PC-9 (cell line): ENCODE measurements around the gene EPHB2. TPM values are rescaled to one million over a fixed set of nuclear protein-coding genes. Genes with fewer than 3 reads are reported as not detected.

Source experiments
- BruUV-seq: library from RNA; stranded (reverse); fragments of 400-500 nt; replicated peaks from 2 replicates; lab custom pipeline; 2021; lab: Mats Ljungman, UMichigan
- CTCF ChIA-PET: fragments of 300-600 bp; sonication (Branson Sonifier 250); formaldehyde crosslinking; loops from one replicate; lab custom pipeline; 2022; ENCODE audit warnings: antibody characterized with exemption; lab: Charles Lee
- POLR2A ChIA-PET: fragments of 300-600 bp; sonication (Branson Sonifier 250); formaldehyde crosslinking; loops from one replicate; lab custom pipeline; 2022; ENCODE audit warnings: antibody characterized with exemption; ENCODE audit not compliant: unreplicated experiment; lab: Charles Lee
- DNase-seq, 2 experiments: peaks; one replicate each; pipeline versions ENCODE4 v3.0.0 to v3.0.0-alpha.2; 2015 to 2022; ENCODE audit warnings: mixed read lengths in 1 of 2
- H2AFZ ChIP-seq: fragments of 200-600 bp; sonication (generic); 2 replicates; pipeline ENCODE4 v1.8.1; 2017; ENCODE audit warnings: antibody characterized with exemption
- H3F3A ChIP-seq: fragments of 200-600 bp; sonication (generic); 2 replicates; pipeline ENCODE4 v1.8.1; 2017; ENCODE audit warnings: antibody characterized with exemption, mild to moderate bottlenecking, low read depth; ENCODE audit not compliant: insufficient read depth
- H3K27ac ChIP-seq: fragments of 200-600 bp; sonication (generic); 2 replicates; pipeline ENCODE4 v1.6.1; 2016; ENCODE audit warnings: mixed run types
- H3K27me3 ChIP-seq: fragments of 200-600 bp; sonication (generic); 2 replicates; pipeline ENCODE4 v1.6.1; 2016; ENCODE audit warnings: low read depth, mixed run types; ENCODE audit not compliant: insufficient read depth
- H3K36me3 ChIP-seq: fragments of 200-600 bp; sonication (generic); 2 replicates; pipeline ENCODE4 v1.6.1; 2016; ENCODE audit warnings: low read depth, mixed run types
- H3K4me1 ChIP-seq: fragments of 200-600 bp; sonication (generic); replicated peaks from 2 replicates; pipeline ENCODE4 v1.6.1; 2016; ENCODE audit warnings: mixed run types; ENCODE audit not compliant: insufficient read depth
- H3K4me2 ChIP-seq: fragments of 200-600 bp; sonication (generic); 2 replicates; pipeline ENCODE4 v1.6.1; 2017; ENCODE audit warnings: mixed run types
- H3K4me3 ChIP-seq: fragments of 200-600 bp; sonication (generic); 2 replicates; pipeline ENCODE4 v1.6.1; 2016; ENCODE audit warnings: mixed run types
- H3K79me2 ChIP-seq: fragments of 200-600 bp; sonication (generic); 2 replicates; pipeline ENCODE4 v1.6.1; 2017; ENCODE audit warnings: low read depth, mixed run types
- H3K9me2 ChIP-seq: fragments of 200-600 bp; sonication (generic); 2 replicates; pipeline ENCODE4 v1.8.1; 2017; ENCODE audit warnings: mild to moderate bottlenecking; ENCODE audit not compliant: insufficient read depth
- H3K9me3 ChIP-seq: fragments of 200-600 bp; sonication (generic); 2 replicates; pipeline ENCODE4 v1.8.1; 2016; ENCODE audit warnings: low read depth; ENCODE audit not compliant: insufficient read depth
- H4K20me1 ChIP-seq: fragments of 200-600 bp; sonication (generic); 2 replicates; pipeline ENCODE4 v1.8.1; 2017; ENCODE audit not compliant: insufficient read depth
- EZH2 ChIP-seq: fragments of 200-600 bp; sonication (generic); IDR thresholded peaks from 2 replicates; pipeline ENCODE4 v1.8.0; 2017; ENCODE audit warnings: antibody characterized with exemption, low read depth
- intact Hi-C: fragments of 100-400 bp; cut with micrococcal nuclease; formaldehyde crosslinking; loops from one replicate; pipeline ENCODE4 v1.10.0; 2022; ENCODE audit not compliant: unreplicated experiment
- total RNA-seq: library from RNA; stranded (reverse); gene quantifications from 2 replicates; pipeline ENCODE4 v1.2.3, GENCODE V29; 2021
- TF ChIP-seq, protein P1 (sequence below): fragments of 200-600 bp; sonication (generic); conservative IDR thresholded peaks from 2 replicates; pipeline ENCODE4 v1.6.1; 2017; ENCODE audit warnings: mixed run types, antibody characterized with exemption, mild to moderate bottlenecking, moderate library complexity

The EPHB2 gene
- total RNA-seq, 1 experiment from 2014 or later: 26.7 TPM

DNA sequence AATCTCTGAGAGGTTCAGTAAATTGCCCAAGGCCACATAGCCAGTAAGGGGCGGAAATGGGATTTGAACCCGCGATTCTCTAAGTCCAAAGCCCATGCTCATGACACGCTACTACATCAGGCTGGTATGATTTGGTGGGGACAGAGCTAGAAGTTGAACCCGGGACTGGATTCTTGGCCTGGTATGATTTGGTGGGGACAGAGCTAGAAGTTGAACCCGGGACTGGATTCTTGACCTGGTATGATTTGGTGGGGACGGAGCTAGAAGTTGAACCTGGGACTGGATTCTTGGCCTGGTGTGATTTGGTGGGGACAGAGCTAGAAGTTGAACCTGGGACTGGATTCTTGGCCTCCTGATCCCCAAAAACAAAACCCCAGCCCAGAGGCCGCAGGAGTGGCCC lies 23.0 kb downstream of the EPHB2 start:
- BruUV-seq: no TSS peak
- Histone ChIP-seq H3K79me2 (no peaks in the 10 kb centered on the region), H3K9me3 (no peaks in the 10 kb centered on the region), H3K4me3 (no peak overlapping the region), H3K36me3 (no peaks in the 10 kb centered on the region), H2AFZ (no peak overlapping the region), H3K9me2 (no peaks in the 10 kb centered on the region), H3F3A (no peaks in the 10 kb centered on the region), H3K27me3 (no peaks in the 10 kb centered on the region), H4K20me1 (no peaks in the 10 kb centered on the region), H3K4me2 (no peak overlapping the region), H3K4me1 (no peaks in the 10 kb centered on the region), H3K27ac (no peak overlapping the region)
- ChIA-PET CTCF (no interaction called here), POLR2A (no interaction called here)
- intact Hi-C loops: no loop called here
- no peak for DNase-seq
- TF ChIP-seq, protein P1, sequence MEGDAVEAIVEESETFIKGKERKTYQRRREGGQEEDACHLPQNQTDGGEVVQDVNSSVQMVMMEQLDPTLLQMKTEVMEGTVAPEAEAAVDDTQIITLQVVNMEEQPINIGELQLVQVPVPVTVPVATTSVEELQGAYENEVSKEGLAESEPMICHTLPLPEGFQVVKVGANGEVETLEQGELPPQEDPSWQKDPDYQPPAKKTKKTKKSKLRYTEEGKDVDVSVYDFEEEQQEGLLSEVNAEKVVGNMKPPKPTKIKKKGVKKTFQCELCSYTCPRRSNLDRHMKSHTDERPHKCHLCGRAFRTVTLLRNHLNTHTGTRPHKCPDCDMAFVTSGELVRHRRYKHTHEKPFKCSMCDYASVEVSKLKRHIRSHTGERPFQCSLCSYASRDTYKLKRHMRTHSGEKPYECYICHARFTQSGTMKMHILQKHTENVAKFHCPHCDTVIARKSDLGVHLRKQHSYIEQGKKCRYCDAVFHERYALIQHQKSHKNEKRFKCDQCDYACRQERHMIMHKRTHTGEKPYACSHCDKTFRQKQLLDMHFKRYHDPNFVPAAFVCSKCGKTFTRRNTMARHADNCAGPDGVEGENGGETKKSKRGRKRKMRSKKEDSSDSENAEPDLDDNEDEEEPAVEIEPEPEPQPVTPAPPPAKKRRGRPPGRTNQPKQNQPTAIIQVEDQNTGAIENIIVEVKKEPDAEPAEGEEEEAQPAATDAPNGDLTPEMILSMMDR: no peak
- no peak for TF ChIP-seq EZH2

DNA sequence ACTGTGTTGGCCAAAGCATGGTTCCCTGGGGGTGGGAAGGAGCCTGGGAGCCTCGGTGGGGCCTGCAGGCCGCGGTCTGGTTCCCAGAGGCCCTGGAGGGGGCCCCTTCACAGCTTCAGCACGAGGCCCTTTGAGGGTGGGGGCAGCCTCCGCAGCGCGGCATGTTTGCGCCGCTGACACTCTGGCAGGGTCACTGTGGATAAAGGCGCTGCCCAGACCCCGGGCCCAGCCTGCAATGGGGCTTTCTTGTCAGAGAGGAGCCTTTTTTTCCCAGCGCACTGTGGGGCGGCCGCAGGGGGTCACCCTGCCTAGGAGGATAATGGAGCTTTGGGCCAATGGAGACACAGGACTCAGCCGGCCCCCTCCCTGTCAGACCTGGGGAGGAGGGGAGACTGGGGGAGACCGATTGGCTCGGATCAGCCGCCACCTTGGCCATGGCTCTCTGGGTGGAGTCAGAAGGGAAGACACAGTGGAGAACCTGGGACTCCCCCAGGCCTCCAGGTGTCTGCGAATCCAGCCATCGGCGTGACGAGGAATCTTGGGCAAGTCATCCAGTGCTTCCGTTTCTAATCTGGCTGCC lies 26.0 kb downstream of the EPHB2 start:
- no peaks in the 10 kb centered on the region for H4K20me1 ChIP-seq
- no peaks in the 10 kb centered on the region for H3K9me3 ChIP-seq
- H3F3A ChIP-seq: no peaks in the 10 kb centered on the region
- no peak overlapping the region for H3K27ac ChIP-seq
- no peak overlapping the region for H3K4me2 ChIP-seq
- TF ChIP-seq EZH2: no peak
- TF ChIP-seq, protein P1: no peak
- BruUV-seq: no TSS peak
- DNase-seq: no peak
- no peaks in the 10 kb centered on the region for H3K79me2 ChIP-seq
- H2AFZ ChIP-seq: no peak overlapping the region
- H3K4me1 ChIP-seq: no peaks in the 10 kb centered on the region
- POLR2A ChIA-PET: no interaction called here
- no peaks in the 10 kb centered on the region for H3K36me3 ChIP-seq
- intact Hi-C loops: no loop called here
- H3K27me3 ChIP-seq: no peaks in the 10 kb centered on the region
- H3K4me3 ChIP-seq: no peak overlapping the region
- no peaks in the 10 kb centered on the region for H3K9me2 ChIP-seq
- CTCF ChIA-PET: no interaction called here

DNA sequence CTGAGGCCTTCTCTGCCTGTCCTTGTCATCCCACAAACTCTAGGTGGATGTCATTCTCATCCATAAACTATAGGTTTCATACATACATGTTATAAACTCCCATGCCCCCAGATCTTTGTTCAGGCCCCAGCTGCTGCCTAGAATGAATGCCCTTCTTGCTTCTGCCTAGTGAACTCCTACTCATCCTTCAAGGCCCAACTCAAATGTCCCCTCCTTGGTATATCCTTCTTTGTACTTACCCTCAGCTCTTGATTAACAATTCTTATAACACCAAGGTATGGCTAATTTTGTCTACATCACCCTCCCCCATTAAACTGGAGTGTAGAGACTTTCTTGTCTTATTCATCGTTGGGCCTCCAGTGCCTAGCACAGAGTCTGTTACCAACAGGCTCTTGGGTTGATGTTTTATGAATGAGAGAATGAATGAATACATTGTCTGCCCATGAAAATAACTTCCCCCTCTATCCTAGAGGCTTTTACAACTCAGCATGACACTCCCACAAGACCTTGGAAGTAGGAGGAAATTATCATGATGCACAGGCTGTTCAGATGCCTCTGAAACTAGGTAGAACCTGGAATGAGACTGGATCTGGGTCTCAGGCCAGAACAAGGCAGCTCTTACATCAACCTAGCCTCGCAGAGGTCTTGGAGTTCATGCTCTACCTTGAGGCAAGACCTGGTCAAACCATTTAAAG lies 26.9 kb downstream of the EPHB2 start:
- H3K4me2 ChIP-seq: no peak overlapping the region
- no peak for TF ChIP-seq EZH2
- TF ChIP-seq, protein P1: no peak
- H3K79me2 ChIP-seq: no peaks in the 10 kb centered on the region
- no peak overlapping the region for H3K27ac ChIP-seq
- no peaks in the 10 kb centered on the region for H3K36me3 ChIP-seq
- H2AFZ ChIP-seq: no peak overlapping the region
- no peaks in the 10 kb centered on the region for H3F3A ChIP-seq
- POLR2A ChIA-PET: no interaction called here
- no peak for DNase-seq
- no TSS peak for BruUV-seq
- intact Hi-C loops: no loop called here
- H3K27me3 ChIP-seq: no peaks in the 10 kb centered on the region
- H3K4me3 ChIP-seq: no peak overlapping the region
- no peaks in the 10 kb centered on the region for H3K9me3 ChIP-seq
- H3K4me1 ChIP-seq: no peaks in the 10 kb centered on the region
- CTCF ChIA-PET: no interaction called here
- no peaks in the 10 kb centered on the region for H4K20me1 ChIP-seq
- no peaks in the 10 kb centered on the region for H3K9me2 ChIP-seq
